ENCODE data around the gene MGA. TPM values are rescaled to one million over a fixed set of nuclear protein-coding genes. Genes with fewer than 3 reads are reported as not detected.

Gene MGA
- total and polyA plus RNA-seq, 2 experiments from 2014 or later: 42.6 to 58.9 TPM

GRCh38 chr15:41661078-41661517 is 893 bp downstream of the MGA start:
- Histone ChIP-seq H2AFZ (peak overlapping the region; percentile 64), H3F3A (replicated peaks; ENCODE audit: low read depth) (peaks cover 13% of the 10 kb centered on the region), H3K4me3 (peak overlapping the region; percentile 55), H4K20me1 (replicated peaks; ENCODE audit: insufficient read depth) (peaks cover 17% of the 10 kb centered on the region), H3K4me1 (ENCODE audit: insufficient read depth) (peaks cover 13% of the 10 kb centered on the region), H3K27me3 (ENCODE audit: insufficient read depth) (peaks cover 33% of the 10 kb centered on the region), H3K4me2 (peak overlapping the region; percentile 93), H3K36me3 (ENCODE audit: insufficient read depth) (no peaks in the 10 kb centered on the region), H3K9me2 (ENCODE audit: insufficient read depth) (no peaks in the 10 kb centered on the region), H3K27ac (ENCODE audit: low read depth) (0 out of 2 replicates have a peak overlapping the region, but pooled peaks have one; percentile 82), H3K79me2 (replicated peaks; ENCODE audit: insufficient read depth) (peaks cover 46% of the 10 kb centered on the region)
- H3K27ac Mint-ChIP-seq: peak overlapping the region; percentile 56
- ATAC-seq (peak; percentile 2; the same call in 2 of the 3 replicates), DNase-seq (ENCODE audit: low spot score) (peak; percentile 46)
- peaks cover 43% of the 10 kb centered on the region for H3K27me3 Mint-ChIP-seq (ENCODE audit: insufficient read depth, low read depth, poor library complexity)
- no peaks in the 10 kb centered on the region for H3K36me3 Mint-ChIP-seq (ENCODE audit: low read depth)
- H3K4me1 Mint-ChIP-seq: peaks cover 19% of the 10 kb centered on the region
- no peaks in the 10 kb centered on the region; the same call in 1 of the 3 replicates for H3K9me3 Mint-ChIP-seq
- TF ChIP-seq STAT1 (IDR thresholded peaks at IDR 0.05; ENCODE audit: unreplicated experiment) (no peak), JUNB (IDR thresholded peaks at IDR 0.05; ENCODE audit: unreplicated experiment) (no peak), EZH2 (IDR thresholded peaks at IDR 0.05; ENCODE audit: low read depth, unreplicated experiment) (no peak), POLR2AphosphoS5 (IDR thresholded peaks at IDR 0.05; ENCODE audit: low read depth) (no peak), CREB1 (CRISPR knock-in tag; IDR thresholded peaks at IDR 0.05; ENCODE audit: low read depth) (no peak), NANOG (IDR thresholded peaks at IDR 0.05; ENCODE audit: borderline replicate concordance) (no peak), REST (IDR thresholded peaks at IDR 0.05; ENCODE audit: unreplicated experiment) (no peak), CTCF (conservative IDR thresholded peaks at IDR 0.05; ENCODE audit: low read depth in 2 of 2) (no peak; a peak in 1 of 4 replicates), ZNF114 (CRISPR knock-in tag; IDR thresholded peaks at IDR 0.05) (no peak), ETS1 (IDR thresholded peaks at IDR 0.05) (no peak), EZH2phosphoT487 (IDR thresholded peaks at IDR 0.05; ENCODE audit: unreplicated experiment) (no peak), ZNF462 (CRISPR knock-in tag; IDR thresholded peaks at IDR 0.05) (no peak), ZNF331 (CRISPR knock-in tag; IDR thresholded peaks at IDR 0.05; ENCODE audit: low read depth) (no peak)
- peak overlapping the region; percentile 92 for H3K4me3 Mint-ChIP-seq
